Karpas-422 (cell line): ENCODE results near the gene SEC11C. TPM values are rescaled to one million over a fixed set of nuclear protein-coding genes. Genes with fewer than 3 reads are reported as not detected.
"Not testable (repeated sequence)": the region's sequence is repeated elsewhere in the genome, so short reads cannot be mapped to it uniquely, and the experiment has no call there.

Experiments used
- DNase-seq: peaks from one replicate; pipeline ENCODE4 v3.0.0-alpha.2; 2015
- H2AFZ ChIP-seq: fragments of 200-600 bp; sonication (generic); 2 replicates; pipeline ENCODE4 v1.6.1; 2014; ENCODE audit warnings: antibody characterized with exemption, low read length, mixed read lengths
- H3K27ac ChIP-seq: fragments of 200-600 bp; sonication (generic); 2 replicates; pipeline ENCODE4 v1.5.1; 2014; ENCODE audit warnings: mild to moderate bottlenecking, low read length, moderate library complexity
- H3K27me3 ChIP-seq: fragments of 200-600 bp; sonication (generic); 2 replicates; pipeline ENCODE4 v1.6.1; 2014; ENCODE audit warnings: low read length, mixed read lengths
- H3K36me3 ChIP-seq: fragments of 200-600 bp; sonication (generic); 2 replicates; pipeline ENCODE4 v1.6.1; 2014; ENCODE audit warnings: low read length, mixed read lengths; ENCODE audit not compliant: insufficient read depth
- H3K4me1 ChIP-seq: fragments of 200-600 bp; sonication (generic); 2 replicates; pipeline ENCODE4 v1.6.1; 2014; ENCODE audit warnings: mild to moderate bottlenecking, low read length, mixed read lengths
- H3K4me2 ChIP-seq: fragments of 200-600 bp; sonication (generic); 2 replicates; pipeline ENCODE4 v1.6.1; 2014; ENCODE audit warnings: low read length, low read depth, mild to moderate bottlenecking; ENCODE audit not compliant: poor library complexity, severe bottlenecking
- H3K4me3 ChIP-seq: fragments of 200-600 bp; sonication (generic); 2 replicates; pipeline ENCODE4 v1.5.1; 2014; ENCODE audit warnings: mild to moderate bottlenecking, antibody characterized with exemption, low read length, mixed read lengths
- H3K79me2 ChIP-seq: fragments of 200-600 bp; sonication (generic); 2 replicates; pipeline ENCODE4 v1.6.1; 2014; ENCODE audit warnings: mild to moderate bottlenecking, low read length, mixed read lengths
- H3K9ac ChIP-seq: fragments of 200-600 bp; sonication (generic); 2 replicates; pipeline ENCODE4 v1.6.0; 2014; ENCODE audit warnings: low read length
- H3K9me2 ChIP-seq: fragments of 200-600 bp; sonication (generic), shearing (Covaris generic); replicated peaks from 2 replicates; pipeline ENCODE4 v1.6.0; 2014; ENCODE audit warnings: mild to moderate bottlenecking, low read length, moderate library complexity; ENCODE audit not compliant: insufficient read depth
- H3K9me3 ChIP-seq: fragments of 300-700, 200-600 bp; sonication (generic); 2 replicates; pipeline ENCODE4 v1.6.1; 2014; ENCODE audit warnings: low read length, mixed read lengths
- H4K20me1 ChIP-seq: fragments of 200-600 bp; sonication (generic); 2 replicates; pipeline ENCODE4 v1.6.1; 2014; ENCODE audit warnings: mild to moderate bottlenecking, antibody characterized with exemption, low read length, low read depth; ENCODE audit not compliant: insufficient read depth
- total RNA-seq: library from RNA; depleted of rRNA; stranded (reverse); fragments of >200 nt; shearing (Covaris generic); gene quantifications from 2 replicates; pipeline ENCODE4 v1.2.3, GENCODE V29; 2014; ENCODE audit warnings: low replicate concordance

The SEC11C gene
- total RNA-seq, 1 experiment from 2014 or later = 105 TPM

GRCh38 chr18:59141294-59142068, 1.8 kb downstream of the SEC11C start:
- H4K20me1 ChIP-seq = no peaks in the 10 kb centered on the region
- peak overlapping the region; percentile 78 for H3K4me2 ChIP-seq
- H3K4me1 ChIP-seq = peaks cover 53% of the 10 kb centered on the region
- H3K27me3 ChIP-seq = no peaks in the 10 kb centered on the region
- peak overlapping the region; percentile 78 for H3K9ac ChIP-seq
- H3K4me3 ChIP-seq = peak overlapping the region; percentile 74
- H2AFZ ChIP-seq = no peak overlapping the region
- peak overlapping the region; percentile 94 for H3K27ac ChIP-seq
- no peaks in the 10 kb centered on the region for H3K9me2 ChIP-seq
- no peaks in the 10 kb centered on the region for H3K36me3 ChIP-seq
- H3K9me3 ChIP-seq = no peaks in the 10 kb centered on the region
- H3K79me2 ChIP-seq = peaks cover 60% of the 10 kb centered on the region
- peak; percentile 79 for DNase-seq

- peaks cover 68% of the 10 kb centered on the region for H3K79me2 ChIP-seq
- DNase-seq = peak; percentile 51
These were observed 2.6 kb downstream of the SEC11C start for GRCh38 chr18:59142274-59142673.

GRCh38 chr18:59142800-59143416, 3.2 kb downstream of the SEC11C start:
- H3K9ac ChIP-seq = peak overlapping the region; percentile 78
- H3K79me2 ChIP-seq = peaks cover 75% of the 10 kb centered on the region

More at GRCh38 chr18:59142274-59142673, 2.6 kb downstream of the SEC11C start:
- no peaks in the 10 kb centered on the region for H3K9me3 ChIP-seq
- H3K4me3 ChIP-seq = peak overlapping the region; percentile 74
- no peaks in the 10 kb centered on the region for H3K36me3 ChIP-seq
- H3K27ac ChIP-seq = peak overlapping the region; percentile 94
- peak overlapping the region; percentile 78 for H3K9ac ChIP-seq
- H3K4me1 ChIP-seq = peaks cover 51% of the 10 kb centered on the region
- no peak overlapping the region for H2AFZ ChIP-seq
- no peaks in the 10 kb centered on the region for H3K27me3 ChIP-seq
- no peaks in the 10 kb centered on the region for H4K20me1 ChIP-seq
- no peaks in the 10 kb centered on the region for H3K9me2 ChIP-seq
- peak overlapping the region; percentile 78 for H3K4me2 ChIP-seq

GRCh38 chr18:59143441-59143840, 3.8 kb downstream of the SEC11C start:
- no peak for DNase-seq
- Histone ChIP-seq H3K27me3 (no peaks in the 10 kb centered on the region), H3K9me3 (no peaks in the 10 kb centered on the region), H3K4me2 (peak overlapping the region; percentile 78), H3K4me1 (peaks cover 49% of the 10 kb centered on the region), H3K4me3 (peak overlapping the region; percentile 41; the same call in 1 of the 2 replicates), H3K79me2 (peaks cover 80% of the 10 kb centered on the region), H3K9ac (no peak overlapping the region), H3K27ac (peak overlapping the region; percentile 94), H4K20me1 (no peaks in the 10 kb centered on the region), H3K9me2 (no peaks in the 10 kb centered on the region), H3K36me3 (no peaks in the 10 kb centered on the region), H2AFZ (no peak overlapping the region)

More at GRCh38 chr18:59142800-59143416, 3.2 kb downstream of the SEC11C start:
- Histone ChIP-seq H3K4me3 (peak overlapping the region; percentile 74), H3K27ac (peak overlapping the region; percentile 94), H3K4me2 (peak overlapping the region; percentile 78), H3K4me1 (peaks cover 49% of the 10 kb centered on the region)
- not testable (repeated sequence) for H4K20me1 ChIP-seq, H3K9me3 ChIP-seq, H3K9me2 ChIP-seq, H3K27me3 ChIP-seq, H3K36me3 ChIP-seq, H2AFZ ChIP-seq
- DNase-seq = peak; percentile 79

GRCh38 chr18:59144483-59144882, 4.8 kb downstream of the SEC11C start:
- Histone ChIP-seq H2AFZ (no peak overlapping the region), H3K79me2 (peaks cover 80% of the 10 kb centered on the region), H3K9ac (no peak overlapping the region), H3K27me3 (no peaks in the 10 kb centered on the region), H3K9me3 (no peaks in the 10 kb centered on the region), H3K27ac (peak overlapping the region; percentile 94; the same call in 1 of the 2 replicates), H3K9me2 (no peaks in the 10 kb centered on the region), H3K4me1 (peaks cover 46% of the 10 kb centered on the region), H3K4me3 (no peak overlapping the region), H3K4me2 (peak overlapping the region; percentile 78), H4K20me1 (no peaks in the 10 kb centered on the region), H3K36me3 (no peaks in the 10 kb centered on the region)
- DNase-seq = no peak

GRCh38 chr18:59145055-59145454, 5.4 kb downstream of the SEC11C start:
- H2AFZ ChIP-seq = no peak overlapping the region
- H3K36me3 ChIP-seq = no peaks in the 10 kb centered on the region
- H3K27ac ChIP-seq = no peak overlapping the region
- H3K4me1 ChIP-seq = peaks cover 46% of the 10 kb centered on the region
- H3K9me3 ChIP-seq = no peaks in the 10 kb centered on the region
- no peak overlapping the region for H3K4me2 ChIP-seq
- H3K9me2 ChIP-seq = no peaks in the 10 kb centered on the region
- no peak overlapping the region for H3K4me3 ChIP-seq
- H4K20me1 ChIP-seq = no peaks in the 10 kb centered on the region
- no peak overlapping the region for H3K9ac ChIP-seq
- peaks cover 82% of the 10 kb centered on the region for H3K79me2 ChIP-seq
- H3K27me3 ChIP-seq = no peaks in the 10 kb centered on the region
- no peak for DNase-seq

GRCh38 chr18:59148192-59148591, 8.5 kb downstream of the SEC11C start:
- Histone ChIP-seq H3K4me2 (no peak overlapping the region), H3K36me3 (peaks cover 14% of the 10 kb centered on the region; the same call in 1 of the 2 replicates), H3K79me2 (peaks cover 59% of the 10 kb centered on the region), H3K9me2 (no peaks in the 10 kb centered on the region), H3K9me3 (no peaks in the 10 kb centered on the region), H2AFZ (no peak overlapping the region), H3K27me3 (no peaks in the 10 kb centered on the region), H3K9ac (no peak overlapping the region), H4K20me1 (no peaks in the 10 kb centered on the region), H3K27ac (no peak overlapping the region), H3K4me3 (no peak overlapping the region), H3K4me1 (peaks cover 19% of the 10 kb centered on the region)
- DNase-seq = no peak

- H4K20me1 ChIP-seq = no peaks in the 10 kb centered on the region
- DNase-seq = no peak
- peaks cover 17% of the 10 kb centered on the region; the same call in 1 of the 2 replicates for H3K36me3 ChIP-seq
- H3K9ac ChIP-seq = no peak overlapping the region
- H3K9me2 ChIP-seq = no peaks in the 10 kb centered on the region
- H3K4me2 ChIP-seq = no peak overlapping the region
- no peak overlapping the region for H2AFZ ChIP-seq
- no peaks in the 10 kb centered on the region for H3K9me3 ChIP-seq
- H3K4me3 ChIP-seq = no peak overlapping the region
- H3K79me2 ChIP-seq = peaks cover 51% of the 10 kb centered on the region
- peaks cover 11% of the 10 kb centered on the region for H3K4me1 ChIP-seq
- H3K27ac ChIP-seq = no peak overlapping the region
- no peaks in the 10 kb centered on the region for H3K27me3 ChIP-seq
These were observed 9.3 kb downstream of the SEC11C start for GRCh38 chr18:59149007-59149406.
